Esophagus mucosa (tissue), 1 donor: Measurements from ENCODE around the gene CCDC106. TPM values are rescaled to one million over a fixed set of nuclear protein-coding genes. Genes with fewer than 3 reads are reported as not detected.

Experiments
- ATAC-seq: fragments of 200-7000 bp; cut with Tn5 transposase; one replicate; pipeline ENCODE4 v1.9.1; 2020
- total RNA-seq: library from RNA; stranded (reverse); gene quantifications from one replicate; pipeline ENCODE4 v1.2.4, GENCODE V29; 2023
- donor health status: DM: yes; HTN: yes; CAD: no.

CCDC106 gene
- total RNA-seq, 1 donor from 2014 or later: 4.7 TPM

- ATAC-seq: no peak
These were observed 38.5 kb downstream of the CCDC106 start for GRCh38 chr19:55686311-55687050.

- ATAC-seq: no peak
These were observed 39.5 kb downstream of the CCDC106 start for GRCh38 chr19:55687281-55688201.

- ATAC-seq: peak; percentile 49
These were observed 40.6 kb downstream of the CCDC106 start for GRCh38 chr19:55688422-55689218.

GRCh38 chr19:55689411-55690108 lies 41.5 kb downstream of the CCDC106 start:
- no peak for ATAC-seq

GRCh38 chr19:55690109-55690768 lies 42.2 kb downstream of the CCDC106 start:
- no peak for ATAC-seq

- ATAC-seq: no peak
These were observed 42.9 kb downstream of the CCDC106 start for GRCh38 chr19:55690769-55691545.

- no peak for ATAC-seq
These were observed 43.8 kb downstream of the CCDC106 start for GRCh38 chr19:55691561-55692481.

GRCh38 chr19:55692681-55693081 lies 44.7 kb downstream of the CCDC106 start:
- ATAC-seq: no peak

GRCh38 chr19:55693336-55693974 lies 45.4 kb downstream of the CCDC106 start:
- no peak for ATAC-seq

- no peak for ATAC-seq
These were observed 46.2 kb downstream of the CCDC106 start for GRCh38 chr19:55694241-55694655.

- no peak for ATAC-seq
These were observed 46.9 kb downstream of the CCDC106 start for GRCh38 chr19:55694656-55695491.

GRCh38 chr19:55695511-55696290 lies 47.7 kb downstream of the CCDC106 start:
- ATAC-seq: no peak

GRCh38 chr19:55696301-55697068 lies 48.5 kb downstream of the CCDC106 start:
- ATAC-seq: no peak

GRCh38 chr19:55697069-55697440 lies 49.0 kb downstream of the CCDC106 start:
- ATAC-seq: no peak

GRCh38 chr19:55697698-55698097 lies 49.7 kb downstream of the CCDC106 start:
- no peak for ATAC-seq

- ATAC-seq: no peak
These were observed 50.2 kb downstream of the CCDC106 start for GRCh38 chr19:55698256-55698655.

- no peak for ATAC-seq
These were observed 51.2 kb downstream of the CCDC106 start for GRCh38 chr19:55699221-55699620.
